HG02870 (cell line): ENCODE results near the gene ACAA1.
"Not testable (repeated sequence)": the region's sequence is repeated elsewhere in the genome, so short reads cannot be mapped to it uniquely, and the experiment has no call there.

Experiments used
- ATAC-seq: cut with Tn5 transposase; IDR thresholded peaks from one replicate; pipeline ENCODE4 v1.9.1; 2021; ENCODE audit warnings: mild to moderate bottlenecking, moderate library complexity; ENCODE audit not compliant: unreplicated experiment

The ACAA1 gene

GRCh38 chr3:38136777-38137614 lies at the start of gene ACAA1:
Gene ACAA1 (minus strand): TSS chr3:38137127. CDS start chr3:38137035, 92 bp downstream.
- peak; percentile 87 for ATAC-seq

- ATAC-seq: no peak
Measured at GRCh38 chr3:38177181-38177580, 40.3 kb upstream of the ACAA1 start.

- ATAC-seq: peak; percentile 51
Measured at GRCh38 chr3:38173834-38174418, 37.0 kb upstream of the ACAA1 start.

DNA sequence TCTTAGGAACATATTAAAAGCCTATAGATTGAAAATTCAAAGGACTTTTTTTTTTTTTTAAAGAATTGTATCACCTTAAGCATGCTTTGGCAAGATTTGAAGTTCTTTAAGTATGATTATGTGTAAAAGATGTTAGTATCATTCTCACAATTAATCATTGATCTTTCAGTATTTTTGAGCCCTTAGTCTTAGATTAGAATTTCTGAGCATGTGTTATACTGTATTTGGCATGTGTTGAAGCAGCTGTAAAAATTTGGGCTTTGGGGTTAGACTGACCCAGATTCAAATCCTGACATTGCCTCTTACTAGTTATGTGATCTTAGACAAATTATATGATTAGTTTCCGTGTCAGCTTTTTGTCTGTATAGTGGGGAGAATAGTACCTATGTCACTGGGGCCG lies 34.7 kb upstream of the ACAA1 start:
- no peak for ATAC-seq

- no peak for ATAC-seq
Measured at GRCh38 chr3:38170722-38171121, 33.8 kb upstream of the ACAA1 start.

DNA sequence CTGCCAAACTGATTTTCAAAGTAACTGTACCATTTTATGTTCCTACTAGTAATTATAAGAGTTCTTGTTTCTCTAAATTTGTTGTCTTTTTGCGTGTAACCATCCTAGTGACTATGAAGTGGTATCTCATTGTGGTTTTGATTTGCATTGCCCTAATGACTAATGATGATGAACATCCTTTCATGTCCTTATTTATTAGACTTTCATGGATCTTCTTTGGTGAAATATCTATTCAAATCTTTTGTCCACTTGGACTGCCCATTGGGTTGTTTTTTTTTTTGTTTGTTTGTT lies 32.0 kb upstream of the ACAA1 start:
- ATAC-seq: no peak

DNA sequence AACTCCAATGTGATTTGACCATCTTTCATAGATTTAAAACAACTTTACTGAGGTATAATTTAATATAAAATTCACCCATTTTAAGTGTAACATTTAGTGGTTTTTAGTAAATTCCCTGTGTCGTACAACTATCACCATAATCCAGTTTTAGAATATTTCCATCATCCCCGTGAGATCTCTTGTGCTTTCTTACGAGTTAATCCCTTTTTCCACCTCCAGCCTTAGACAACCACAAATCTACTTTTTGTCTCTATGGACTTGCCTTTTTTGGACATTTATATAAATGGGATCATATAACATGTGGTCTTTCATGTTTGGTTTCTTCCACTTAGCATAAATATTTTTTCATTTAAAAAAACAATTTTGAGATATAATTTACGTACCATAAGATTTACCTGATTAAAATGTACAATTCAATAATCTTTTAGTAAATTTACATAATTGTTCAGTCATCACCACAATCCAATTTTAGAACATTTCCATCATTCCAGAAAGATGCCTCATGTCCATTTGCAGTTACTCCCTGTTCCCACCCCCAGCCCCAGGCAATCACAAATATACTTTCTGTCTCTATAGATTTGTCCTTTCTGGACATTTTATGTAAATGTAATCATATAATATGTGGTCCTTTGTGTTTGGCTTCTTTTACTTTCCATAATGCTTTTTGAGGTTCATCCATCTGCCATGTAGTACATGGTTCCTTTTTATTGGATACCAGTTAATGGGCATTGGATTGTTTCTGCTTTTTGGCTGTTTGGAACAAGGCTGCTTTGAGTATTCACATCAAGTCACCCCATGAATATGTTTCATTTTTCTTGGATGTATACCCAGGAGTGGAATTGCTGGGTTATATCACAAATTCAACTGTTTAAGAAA lies 31.5 kb upstream of the ACAA1 start:
- no peak for ATAC-seq

GRCh38 chr3:38167591-38167990 lies 30.7 kb upstream of the ACAA1 start:
- ATAC-seq: no peak

GRCh38 chr3:38165722-38166387 lies 28.9 kb upstream of the ACAA1 start:
- no peak for ATAC-seq

GRCh38 chr3:38164952-38165721 lies 28.2 kb upstream of the ACAA1 start, which contains the start of gene OXSR1:
Gene OXSR1 (plus strand): TSS chr3:38165537. CDS start chr3:38165877, 340 bp downstream.
- peak; percentile 91 for ATAC-seq

DNA sequence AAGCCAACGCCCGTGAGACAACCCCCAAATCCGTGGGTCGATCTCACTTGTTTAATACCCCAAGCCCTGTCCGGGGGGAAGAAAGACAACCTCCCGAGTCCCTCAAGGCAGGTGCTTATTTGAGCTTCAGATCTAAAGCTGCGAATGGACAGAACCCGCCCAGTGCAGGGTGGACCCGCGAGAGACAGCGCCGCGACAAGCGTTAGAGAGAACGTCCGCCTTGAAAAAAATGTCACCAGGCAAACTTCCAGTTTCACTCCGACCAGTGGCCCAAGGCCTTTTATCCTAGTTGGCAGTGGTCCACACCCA lies 27.7 kb upstream of the ACAA1 start:
- ATAC-seq: peak; percentile 10

DNA sequence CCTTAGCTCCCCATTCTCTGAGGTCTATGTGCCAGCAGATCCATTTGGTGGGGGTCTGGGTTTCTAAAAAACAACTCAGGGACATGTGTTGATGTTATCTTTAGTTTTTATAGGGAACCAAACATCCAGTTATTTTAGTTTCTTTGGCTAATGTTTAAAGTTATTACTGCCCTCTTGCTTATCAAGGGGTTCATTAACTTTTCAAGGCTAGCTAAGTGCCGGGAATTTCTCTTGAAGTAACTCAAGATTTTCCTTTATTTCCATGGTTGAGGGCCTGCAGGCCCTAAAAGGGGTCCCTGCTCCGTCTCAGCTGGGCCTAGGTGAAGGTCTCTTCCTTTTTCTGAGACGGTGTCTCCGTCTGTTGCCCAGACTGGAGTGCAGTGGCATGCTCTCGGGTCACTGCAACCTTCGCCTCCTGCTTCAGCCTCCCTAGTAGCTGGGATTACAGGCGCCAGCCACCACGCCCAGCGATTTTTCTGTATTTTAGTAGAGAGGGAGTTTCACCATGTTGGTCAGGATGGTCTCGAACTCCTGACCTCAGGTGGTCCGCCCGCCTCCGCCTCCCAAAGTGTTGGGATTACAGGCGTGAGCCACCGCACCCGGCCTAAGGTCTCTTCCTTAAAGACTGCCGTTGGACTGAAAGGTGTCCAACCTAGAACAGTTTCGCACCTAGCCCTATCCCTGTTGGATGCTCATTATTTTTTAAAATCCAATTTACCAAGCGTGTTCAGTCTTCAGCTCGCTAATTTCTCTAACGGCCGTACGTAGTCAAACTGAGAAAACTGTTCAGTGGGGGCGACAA lies 27.1 kb upstream of the ACAA1 start:
- ATAC-seq: no peak

DNA sequence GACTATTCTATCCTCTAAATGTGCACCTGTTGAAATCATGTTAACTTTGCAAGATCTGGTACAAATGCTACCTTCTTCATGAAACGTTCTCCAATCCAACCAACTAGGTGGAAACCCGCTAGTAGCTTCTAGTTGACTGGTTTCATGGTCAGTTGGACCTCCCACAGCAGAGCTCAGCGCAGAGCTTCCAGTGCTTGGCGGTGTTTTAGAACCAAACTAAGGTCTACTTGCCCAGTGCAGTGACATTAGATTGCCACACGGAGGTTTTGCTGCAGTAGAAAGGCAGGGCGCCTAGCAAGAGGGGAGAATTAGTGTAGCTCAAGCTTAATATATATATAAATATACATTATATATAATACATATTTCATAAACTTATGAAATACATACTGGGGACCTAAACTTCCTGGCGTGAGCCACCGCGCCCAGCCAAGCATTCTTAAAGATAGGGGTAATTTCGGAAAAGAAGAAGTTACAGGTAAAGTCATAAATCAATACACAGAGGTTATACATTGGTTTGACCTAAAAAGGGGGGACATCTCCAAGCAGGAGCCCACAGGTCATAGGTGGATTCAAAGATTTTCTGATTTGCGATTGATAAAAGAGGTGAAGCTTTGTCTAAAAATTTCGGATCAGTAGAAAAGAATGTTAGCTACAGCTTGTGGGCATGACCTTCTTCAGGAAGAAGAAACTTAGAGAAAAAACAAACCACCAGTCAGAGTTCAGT lies 26.4 kb upstream of the ACAA1 start:
- no peak for ATAC-seq

DNA sequence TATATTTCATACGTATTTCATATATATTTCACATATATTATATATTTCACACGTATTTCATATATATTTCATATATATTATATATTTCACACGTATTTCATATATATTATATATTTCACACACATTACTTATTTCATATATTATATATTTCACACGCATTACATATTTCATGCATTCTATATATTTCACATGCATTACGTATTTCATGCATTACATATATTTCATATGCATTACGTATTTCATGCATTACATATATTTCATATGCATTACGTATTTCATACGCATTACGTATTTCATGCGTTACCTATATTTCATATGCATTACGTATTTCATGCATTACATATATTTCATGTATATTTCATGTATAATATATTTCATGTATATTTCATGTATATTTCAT lies 23.8 kb upstream of the ACAA1 start:
- not testable (repeated sequence) for ATAC-seq

DNA sequence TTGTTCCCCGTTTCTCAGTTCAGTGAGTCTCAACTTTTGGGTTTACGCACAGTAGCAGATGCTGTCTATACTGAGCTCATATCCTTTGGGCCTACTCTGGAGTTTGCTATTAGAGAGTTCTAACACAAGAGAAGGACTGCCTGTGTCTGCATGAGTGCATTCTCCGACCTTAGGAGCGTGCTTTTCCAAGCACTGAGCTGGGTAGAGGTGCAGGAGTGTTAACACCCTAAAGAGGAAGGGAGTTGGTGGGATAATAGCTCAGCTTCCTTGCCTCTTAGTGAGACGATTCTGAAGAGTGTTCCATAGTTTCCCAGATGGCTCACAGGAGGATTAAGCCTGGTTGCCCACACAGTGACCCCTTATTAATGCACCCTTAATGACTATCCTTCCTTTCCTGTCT lies 21.5 kb upstream of the ACAA1 start:
- ATAC-seq: no peak

- ATAC-seq: no peak
Measured at GRCh38 chr3:38157595-38157994, 20.7 kb upstream of the ACAA1 start.

GRCh38 chr3:38157117-38157516 lies 20.2 kb upstream of the ACAA1 start:
- ATAC-seq: no peak

- ATAC-seq: no peak
Measured at GRCh38 chr3:38155825-38156224, 18.9 kb upstream of the ACAA1 start.

GRCh38 chr3:38154625-38155255 lies 17.8 kb upstream of the ACAA1 start:
- ATAC-seq: peak; percentile 36
